BE2C (cell line): ENCODE measurements around the gene CPED1.

Experiments
- DNase-seq: peaks from one replicate; pipeline ENCODE4 v3.0.0-alpha.2; 2020
- H3K27me3 ChIP-seq: fragments of 250-450 bp; sonication (Bioruptor Pico); 2 replicates; pipeline ENCODE4 v1.5.1; 2020; ENCODE audit warnings: mild to moderate bottlenecking
- H3K36me3 ChIP-seq: fragments of 250-450 bp; sonication (Bioruptor Pico); 2 replicates; pipeline ENCODE4 v1.5.1; 2020; ENCODE audit warnings: mild to moderate bottlenecking
- H3K4me1 ChIP-seq: fragments of 250-450 bp; sonication (Bioruptor Pico); 2 replicates; pipeline ENCODE4 v1.5.1; 2020
- H3K4me3 ChIP-seq: 2 replicates; pipeline ENCODE4 v1.5.1; 2011; ENCODE audit warnings: low read depth, low read length
- H3K9me3 ChIP-seq: fragments of 250-450 bp; sonication (Bioruptor Pico); 2 replicates; pipeline ENCODE4 v1.5.1; 2020
- TF ChIP-seq, protein P1 (sequence below): IDR thresholded peaks from 2 replicates; pipeline ENCODE4 v1.5.1; 2012; ENCODE audit warnings: mild to moderate bottlenecking, low read depth, low read length

CPED1 gene

DNA sequence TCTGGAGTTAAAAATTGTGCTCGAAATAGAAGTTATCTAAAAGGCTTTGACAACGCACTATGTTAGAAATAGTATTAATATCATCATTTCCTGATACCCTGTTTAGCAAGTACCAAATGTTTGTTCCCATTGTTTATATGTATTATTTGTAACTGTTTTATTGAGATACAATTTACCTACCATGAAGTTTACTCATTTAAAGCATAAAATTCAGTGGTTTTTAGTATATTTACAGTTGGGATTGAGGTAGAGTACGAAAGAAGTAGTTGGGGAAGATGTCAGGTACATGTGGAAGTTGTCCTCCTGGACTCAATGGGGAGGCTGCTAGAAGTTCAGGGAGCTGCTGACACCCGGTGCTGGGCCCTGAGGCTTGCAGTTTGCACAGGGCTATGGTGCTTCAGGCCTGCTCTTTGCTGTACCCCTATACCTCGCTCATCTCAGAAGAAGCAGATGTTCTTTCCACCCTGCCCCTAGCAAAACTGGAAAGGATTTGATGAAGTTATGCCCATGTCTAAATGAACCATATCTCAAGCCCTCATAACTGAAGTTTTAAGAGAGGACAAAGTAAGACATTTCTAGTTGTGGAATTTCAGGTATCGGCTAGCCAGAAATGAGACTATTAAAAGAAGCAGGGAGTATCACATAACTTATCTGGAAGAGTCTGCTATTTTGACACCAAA lies 315.1 kb downstream of the CPED1 start:
- no peak overlapping the region for H3K4me3 ChIP-seq
- peaks cover 23% of the 10 kb centered on the region for H3K27me3 ChIP-seq
- no peaks in the 10 kb centered on the region for H3K4me1 ChIP-seq
- no peaks in the 10 kb centered on the region for H3K36me3 ChIP-seq
- no peaks in the 10 kb centered on the region for H3K9me3 ChIP-seq
- TF ChIP-seq, protein P1, sequence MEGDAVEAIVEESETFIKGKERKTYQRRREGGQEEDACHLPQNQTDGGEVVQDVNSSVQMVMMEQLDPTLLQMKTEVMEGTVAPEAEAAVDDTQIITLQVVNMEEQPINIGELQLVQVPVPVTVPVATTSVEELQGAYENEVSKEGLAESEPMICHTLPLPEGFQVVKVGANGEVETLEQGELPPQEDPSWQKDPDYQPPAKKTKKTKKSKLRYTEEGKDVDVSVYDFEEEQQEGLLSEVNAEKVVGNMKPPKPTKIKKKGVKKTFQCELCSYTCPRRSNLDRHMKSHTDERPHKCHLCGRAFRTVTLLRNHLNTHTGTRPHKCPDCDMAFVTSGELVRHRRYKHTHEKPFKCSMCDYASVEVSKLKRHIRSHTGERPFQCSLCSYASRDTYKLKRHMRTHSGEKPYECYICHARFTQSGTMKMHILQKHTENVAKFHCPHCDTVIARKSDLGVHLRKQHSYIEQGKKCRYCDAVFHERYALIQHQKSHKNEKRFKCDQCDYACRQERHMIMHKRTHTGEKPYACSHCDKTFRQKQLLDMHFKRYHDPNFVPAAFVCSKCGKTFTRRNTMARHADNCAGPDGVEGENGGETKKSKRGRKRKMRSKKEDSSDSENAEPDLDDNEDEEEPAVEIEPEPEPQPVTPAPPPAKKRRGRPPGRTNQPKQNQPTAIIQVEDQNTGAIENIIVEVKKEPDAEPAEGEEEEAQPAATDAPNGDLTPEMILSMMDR, result no peak
- DNase-seq, result no peak

DNA sequence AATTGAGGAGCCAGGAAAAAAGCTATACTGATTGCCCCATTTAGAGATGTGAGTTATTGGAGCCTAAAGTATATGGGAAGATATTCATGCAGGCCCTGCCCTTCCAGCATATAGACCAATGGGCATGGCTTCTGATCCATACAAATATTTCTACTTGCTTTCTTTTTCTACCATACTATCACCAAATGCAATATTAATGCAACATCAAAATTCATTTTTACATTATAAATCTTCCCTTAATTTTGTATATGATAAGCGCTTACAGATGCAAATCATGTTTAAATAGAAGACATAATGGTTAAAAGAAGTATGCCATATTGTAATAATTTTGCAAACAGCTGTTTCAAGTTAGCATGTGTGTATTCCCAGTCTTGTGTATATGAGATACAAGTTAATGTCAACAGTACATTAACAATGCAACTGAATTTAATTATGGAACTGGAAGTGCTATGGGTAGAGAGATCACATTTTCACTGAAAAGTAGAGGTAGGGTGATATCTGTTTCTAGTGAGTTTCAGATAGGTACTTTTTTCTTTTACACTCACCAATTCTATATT lies 315.7 kb downstream of the CPED1 start:
- Histone ChIP-seq H3K4me1 (no peaks in the 10 kb centered on the region), H3K27me3 (peaks cover 23% of the 10 kb centered on the region), H3K9me3 (no peaks in the 10 kb centered on the region), H3K4me3 (no peak overlapping the region), H3K36me3 (no peaks in the 10 kb centered on the region)
- TF ChIP-seq, protein P1, result no peak
- no peak for DNase-seq

DNA sequence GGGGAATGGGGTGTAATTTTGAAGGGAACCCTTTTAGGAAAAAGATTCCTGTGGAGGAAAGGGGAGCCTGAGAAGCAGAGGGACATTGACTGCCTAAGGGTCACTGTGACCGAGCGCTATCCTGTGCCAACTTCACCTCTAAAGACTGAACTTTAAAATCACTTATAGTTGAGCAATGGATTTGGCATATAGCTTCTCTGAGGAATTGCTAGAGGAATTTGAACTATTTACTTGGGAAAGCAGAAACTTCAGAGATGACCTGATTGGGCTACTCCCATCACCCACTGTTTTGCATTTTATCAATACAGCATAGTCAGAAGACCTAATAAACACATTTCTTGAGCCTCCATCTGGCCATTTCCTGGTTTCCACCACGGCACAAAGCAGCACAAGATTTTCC lies 316.6 kb downstream of the CPED1 start:
- Histone ChIP-seq H3K36me3 (no peaks in the 10 kb centered on the region), H3K27me3 (peaks cover 23% of the 10 kb centered on the region), H3K9me3 (no peaks in the 10 kb centered on the region), H3K4me1 (no peaks in the 10 kb centered on the region), H3K4me3 (no peak overlapping the region)
- DNase-seq, result no peak
- TF ChIP-seq, protein P1, result no peak

DNA sequence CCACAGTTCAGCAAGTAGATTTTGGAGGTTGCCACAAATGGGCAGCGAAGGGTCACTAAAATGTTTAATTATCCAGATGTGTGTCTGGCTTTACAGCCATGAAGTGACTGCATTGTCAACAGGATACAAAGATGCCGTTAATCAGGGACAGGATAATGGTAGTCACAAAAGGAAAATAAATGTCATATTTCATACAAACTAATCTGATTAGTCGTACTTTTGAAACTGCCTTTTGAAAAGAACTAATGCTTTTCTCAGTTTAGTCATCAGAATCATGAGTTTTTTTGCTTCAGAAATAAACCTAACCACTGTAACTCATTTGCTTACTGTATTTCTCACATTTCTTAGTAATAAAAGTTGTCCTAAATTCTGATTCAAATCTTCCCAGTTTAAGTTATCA lies 318.1 kb downstream of the CPED1 start:
- Histone ChIP-seq H3K4me1 (no peaks in the 10 kb centered on the region), H3K27me3 (peaks cover 23% of the 10 kb centered on the region), H3K4me3 (no peak overlapping the region), H3K9me3 (no peaks in the 10 kb centered on the region), H3K36me3 (no peaks in the 10 kb centered on the region)
- no peak for DNase-seq
- TF ChIP-seq, protein P1, result no peak

DNA sequence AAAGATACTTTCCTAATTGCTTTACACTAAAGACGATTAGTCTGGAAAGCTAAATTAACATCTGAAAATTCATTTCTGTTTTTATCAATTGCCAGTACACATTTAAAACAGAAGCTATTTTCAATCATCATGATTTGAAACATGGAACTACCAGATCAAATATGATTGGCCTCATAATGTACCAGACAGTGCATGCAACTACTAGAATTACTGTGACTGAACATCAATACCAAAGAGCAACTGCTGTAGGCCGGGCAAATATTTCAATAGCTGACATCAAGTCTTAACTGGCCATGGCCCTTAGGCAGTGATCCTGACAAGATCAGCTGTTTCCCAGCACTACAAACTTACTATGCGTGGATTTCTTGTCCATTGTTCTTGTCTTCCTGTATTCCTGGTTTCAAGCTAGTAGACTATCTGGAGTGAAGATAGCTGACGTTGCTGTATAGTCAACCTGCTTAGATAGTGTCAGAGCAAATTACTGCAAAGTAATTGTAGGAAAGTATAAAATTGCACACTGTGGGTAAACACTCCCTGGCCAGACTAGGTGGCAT lies 318.6 kb downstream of the CPED1 start:
- H3K36me3 ChIP-seq, result no peaks in the 10 kb centered on the region
- H3K4me1 ChIP-seq, result no peaks in the 10 kb centered on the region
- DNase-seq, result no peak
- no peaks in the 10 kb centered on the region for H3K9me3 ChIP-seq
- TF ChIP-seq, protein P1, result no peak
- H3K27me3 ChIP-seq, result peaks cover 23% of the 10 kb centered on the region
- H3K4me3 ChIP-seq, result no peak overlapping the region

DNA sequence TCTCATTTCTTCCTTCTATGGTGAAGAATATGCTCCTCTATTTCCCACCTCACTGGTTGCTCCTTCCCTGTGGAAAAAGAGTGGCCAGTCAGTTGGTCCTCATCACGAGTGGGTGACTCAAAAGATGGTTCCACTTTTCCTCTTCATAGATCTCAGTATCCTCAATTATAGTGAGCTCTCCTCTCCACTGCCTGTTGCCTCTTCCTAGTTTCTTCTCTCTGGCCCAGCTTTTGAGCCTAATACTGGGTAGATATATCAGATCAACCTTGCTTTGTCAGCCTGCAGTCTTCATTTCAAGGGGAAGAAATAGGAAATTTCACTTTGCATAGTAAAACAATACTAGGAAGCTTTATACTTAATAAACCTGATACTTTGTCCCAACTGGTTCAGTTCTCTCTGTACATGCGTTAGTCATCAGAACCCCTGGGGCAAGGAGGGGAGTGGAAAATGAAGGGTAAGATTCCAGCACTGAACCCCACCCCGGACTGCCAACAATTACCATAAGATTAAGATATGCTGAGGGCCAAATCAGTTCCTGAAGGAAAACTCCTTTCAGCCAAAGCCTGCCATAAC lies 324.8 kb downstream of the CPED1 start:
- no peaks in the 10 kb centered on the region for H3K4me1 ChIP-seq
- H3K4me3 ChIP-seq, result no peak overlapping the region
- no peak for DNase-seq
- H3K9me3 ChIP-seq, result no peaks in the 10 kb centered on the region
- no peaks in the 10 kb centered on the region for H3K36me3 ChIP-seq
- TF ChIP-seq, protein P1, result no peak
- peaks cover 26% of the 10 kb centered on the region for H3K27me3 ChIP-seq
